Effector memory CD8-positive, alpha-beta T cell (primary cell): Measurements from ENCODE around the gene EVX2.

Experiments used
- ATAC-seq: fragments of 150-1000 bp; cut with Tn5 transposase; replicated peaks from 2 replicates; pipeline ENCODE4 v1.10.0; 2021; ENCODE audit warnings: mild to moderate bottlenecking, moderate library complexity
- DNase-seq, 3 experiments: peaks; one replicate each; pipeline ENCODE4 v3.0.0; 2021
- H3K27ac Mint-ChIP-seq, 2 donors: one replicate each; pipeline ENCODE4 v1.8.0; 2022; ENCODE audit warnings: mild to moderate bottlenecking in 2 of 2, mixed read lengths in 2 of 2, moderate library complexity in 2 of 2
- H3K27me3 Mint-ChIP-seq, 2 donors: one replicate each; pipeline ENCODE4 v1.8.0; 2022; ENCODE audit warnings: mixed read lengths in 2 of 2
- H3K36me3 Mint-ChIP-seq: one replicate; pipeline ENCODE4 v1.8.0; 2022; ENCODE audit warnings: mild to moderate bottlenecking, moderate library complexity, mixed read lengths; ENCODE audit not compliant: insufficient read depth
- H3K4me1 Mint-ChIP-seq, 2 donors: one replicate each; pipeline ENCODE4 v1.8.0; 2022; ENCODE audit warnings: low read depth in 2 of 2, mixed read lengths in 2 of 2
- H3K4me3 Mint-ChIP-seq, 2 donors: one replicate each; pipeline ENCODE4 v1.8.0; 2022; ENCODE audit warnings: mild to moderate bottlenecking in 2 of 2, mixed read lengths in 2 of 2, moderate library complexity in 2 of 2
- H3K9me3 Mint-ChIP-seq, 2 donors: one replicate each; pipeline ENCODE4 v1.8.0; 2022; ENCODE audit warnings: mixed read lengths in 2 of 2

Gene EVX2

GRCh38 chr2:176074919-176075425, 8.8 kb downstream of the EVX2 start:
- no peak for DNase-seq
- Mint-ChIP-seq H3K4me3 (no peak overlapping the region), H3K9me3 (peaks cover 2 to 14% of the 10 kb centered on the region in 2 donors), H3K27ac (no peak overlapping the region), H3K36me3 (peaks cover 24% of the 10 kb centered on the region), H3K4me1 (peaks cover 7% of the 10 kb centered on the region in 2 donors), H3K27me3 (peaks cover 88 to 93% of the 10 kb centered on the region in 2 donors)
- no peak for ATAC-seq

GRCh38 chr2:176072951-176073904, 10.5 kb downstream of the EVX2 start:
- DNase-seq (no peak), ATAC-seq (no peak)
- Mint-ChIP-seq H3K36me3 (peaks cover 10% of the 10 kb centered on the region), H3K27ac (no peak overlapping the region), H3K9me3 (peaks cover 0 to 7% of the 10 kb centered on the region in 2 donors), H3K27me3 (peaks cover 90 to 93% of the 10 kb centered on the region in 2 donors), H3K4me1 (peaks cover 0 to 7% of the 10 kb centered on the region in 2 donors), H3K4me3 (no peak overlapping the region)

- no peak overlapping the region for H3K4me3 Mint-ChIP-seq
Measured at GRCh38 chr2:176072292-176072669, 11.5 kb downstream of the EVX2 start.

GRCh38 chr2:176071330-176072291, 12.2 kb downstream of the EVX2 start:
- Mint-ChIP-seq H3K4me1 (peaks cover 4 to 14% of the 10 kb centered on the region in 2 donors), H3K4me3 (no peak overlapping the region), H3K9me3 (peaks cover 0 to 4% of the 10 kb centered on the region in 2 donors), H3K27me3 (peaks cover 91 to 100% of the 10 kb centered on the region in 2 donors), H3K27ac (no peak overlapping the region), H3K36me3 (peaks cover 12% of the 10 kb centered on the region)
- ATAC-seq: no peak
- DNase-seq: no peak

More at GRCh38 chr2:176072292-176072669, 11.5 kb downstream of the EVX2 start:
- peaks cover 96 to 99% of the 10 kb centered on the region in 2 donors for H3K27me3 Mint-ChIP-seq
- DNase-seq (no peak), ATAC-seq (no peak)
- peaks cover 0 to 7% of the 10 kb centered on the region in 2 donors for H3K9me3 Mint-ChIP-seq
- H3K4me1 Mint-ChIP-seq: peaks cover 4 to 14% of the 10 kb centered on the region in 2 donors
- H3K36me3 Mint-ChIP-seq: peaks cover 12% of the 10 kb centered on the region
- H3K27ac Mint-ChIP-seq: no peak overlapping the region

- Mint-ChIP-seq H3K4me3 (no peak overlapping the region), H3K4me1 (peaks cover 4 to 14% of the 10 kb centered on the region in 2 donors), H3K36me3 (peaks cover 6% of the 10 kb centered on the region), H3K27ac (no peak overlapping the region), H3K9me3 (no peaks in the 10 kb centered on the region), H3K27me3 (peaks cover 76 to 99% of the 10 kb centered on the region in 2 donors)
- DNase-seq (no peak), ATAC-seq (no peak)
Measured at GRCh38 chr2:176068419-176068832, 15.3 kb downstream of the EVX2 start.

GRCh38 chr2:176067589-176068418, 16.0 kb downstream of the EVX2 start:
- no peak for ATAC-seq
- peaks cover 4 to 14% of the 10 kb centered on the region in 2 donors for H3K4me1 Mint-ChIP-seq
- peaks cover 74 to 95% of the 10 kb centered on the region in 2 donors for H3K27me3 Mint-ChIP-seq
- H3K36me3 Mint-ChIP-seq: peaks cover 6% of the 10 kb centered on the region
- H3K9me3 Mint-ChIP-seq: no peaks in the 10 kb centered on the region
- peak overlapping the region; percentile 29 to 44 for H3K4me3 Mint-ChIP-seq
- DNase-seq: no peak
- no peak overlapping the region for H3K27ac Mint-ChIP-seq

- ATAC-seq (no peak), DNase-seq (no peak)
- Mint-ChIP-seq H3K4me1 (peaks cover 4 to 14% of the 10 kb centered on the region in 2 donors), H3K9me3 (no peaks in the 10 kb centered on the region), H3K27ac (no peak overlapping the region), H3K4me3 (peak overlapping the region; percentile 29 to 44), H3K27me3 (peaks cover 78 to 95% of the 10 kb centered on the region in 2 donors), H3K36me3 (peaks cover 6% of the 10 kb centered on the region)
Measured at GRCh38 chr2:176066645-176067588, 16.8 kb downstream of the EVX2 start.

- peaks cover 4 to 14% of the 10 kb centered on the region in 2 donors for H3K4me1 Mint-ChIP-seq
- no peak for DNase-seq
- H3K36me3 Mint-ChIP-seq: peaks cover 4% of the 10 kb centered on the region
- no peaks in the 10 kb centered on the region for H3K9me3 Mint-ChIP-seq
- H3K4me3 Mint-ChIP-seq: no peak overlapping the region
- H3K27me3 Mint-ChIP-seq: peaks cover 68 to 89% of the 10 kb centered on the region in 2 donors
- ATAC-seq: no peak
- no peak overlapping the region for H3K27ac Mint-ChIP-seq
Measured at GRCh38 chr2:176063958-176064357, 19.8 kb downstream of the EVX2 start.

- peaks cover 63 to 68% of the 10 kb centered on the region in 2 donors for H3K27me3 Mint-ChIP-seq
- no peaks in the 10 kb centered on the region for H3K9me3 Mint-ChIP-seq
- no peak overlapping the region for H3K27ac Mint-ChIP-seq
- no peaks in the 10 kb centered on the region for H3K4me1 Mint-ChIP-seq
- DNase-seq: no peak
- ATAC-seq: no peak
- no peaks in the 10 kb centered on the region for H3K36me3 Mint-ChIP-seq
- H3K4me3 Mint-ChIP-seq: no peak overlapping the region
Measured at GRCh38 chr2:176056406-176056805, 27.4 kb downstream of the EVX2 start.

GRCh38 chr2:176039375-176039774, 44.4 kb downstream of the EVX2 start:
- no peak for DNase-seq
- Mint-ChIP-seq H3K4me1 (no peaks in the 10 kb centered on the region), H3K9me3 (no peaks in the 10 kb centered on the region), H3K27ac (no peak overlapping the region), H3K36me3 (no peaks in the 10 kb centered on the region), H3K27me3 (peaks cover 31 to 60% of the 10 kb centered on the region in 2 donors), H3K4me3 (no peak overlapping the region)
- ATAC-seq: no peak

- Mint-ChIP-seq H3K4me1 (no peaks in the 10 kb centered on the region), H3K27me3 (peaks cover 38 to 65% of the 10 kb centered on the region in 2 donors), H3K36me3 (no peaks in the 10 kb centered on the region), H3K9me3 (no peaks in the 10 kb centered on the region), H3K4me3 (no peak overlapping the region), H3K27ac (no peak overlapping the region)
- DNase-seq (no peak), ATAC-seq (no peak)
Measured at GRCh38 chr2:176038694-176039093, 45.1 kb downstream of the EVX2 start.
